H9 (cell line): ENCODE measurements around the gene TDO2. TPM values are rescaled to one million over a fixed set of nuclear protein-coding genes. Genes with fewer than 3 reads are reported as not detected.
"Not testable (repeated sequence)": the region's sequence is repeated elsewhere in the genome, so short reads cannot be mapped to it uniquely, and the experiment has no call there.

ENCODE experiments used
- DNase-seq: peaks from one replicate; pipeline ENCODE4 v3.0.0-alpha.2; 2017
- H2AFZ ChIP-seq: one replicate; pipeline ENCODE4 v1.6.1; 2013; ENCODE audit warnings: mild to moderate bottlenecking, low read length, control low read depth, moderate library complexity
- H2AK5ac ChIP-seq: 2 replicates; pipeline ENCODE4 v1.6.1; 2013; ENCODE audit warnings: low read length, control low read depth, mixed read lengths; ENCODE audit not compliant: insufficient read length
- H2BK120ac ChIP-seq: one replicate; pipeline ENCODE4 v1.6.1; 2013; ENCODE audit warnings: low read depth, mild to moderate bottlenecking, low read length, control low read depth, inconsistent platforms; ENCODE audit not compliant: poor library complexity, severe bottlenecking
- H2BK12ac ChIP-seq: 2 replicates; pipeline ENCODE4 v1.6.1; 2013; ENCODE audit warnings: low read length, control low read depth, mixed read lengths, low read depth; ENCODE audit not compliant: insufficient read length
- H2BK15ac ChIP-seq: 2 replicates; pipeline ENCODE4 v1.6.1; 2013; ENCODE audit warnings: low read depth, low read length, control low read depth
- H2BK20ac ChIP-seq: one replicate; pipeline ENCODE4 v1.6.1; 2013; ENCODE audit warnings: low read depth, mild to moderate bottlenecking, low read length, control low read depth, inconsistent platforms; ENCODE audit not compliant: poor library complexity, severe bottlenecking
- H2BK5ac ChIP-seq: 2 replicates; pipeline ENCODE4 v1.6.1; 2013; ENCODE audit warnings: low read length, control low read depth, mixed read lengths; ENCODE audit not compliant: insufficient read length
- H3K14ac ChIP-seq: 2 replicates; pipeline ENCODE4 v1.6.1; 2013; ENCODE audit warnings: low read length, control low read depth; ENCODE audit not compliant: insufficient read depth
- H3K18ac ChIP-seq: 2 replicates; pipeline ENCODE4 v1.6.1; 2013; ENCODE audit warnings: low read depth, mild to moderate bottlenecking, mixed read lengths, low read length, control low read depth; ENCODE audit not compliant: insufficient read length
- H3K23ac ChIP-seq: 2 replicates; pipeline ENCODE4 v1.6.1; 2013; ENCODE audit warnings: low read length, control low read depth, mixed read lengths, low read depth; ENCODE audit not compliant: insufficient read length
- H3K23me2 ChIP-seq: 2 replicates; pipeline ENCODE4 v1.6.1; 2013; ENCODE audit warnings: low read depth, mild to moderate bottlenecking, mixed read lengths, low read length, control low read depth; ENCODE audit not compliant: insufficient read length, poor library complexity, severe bottlenecking
- H3K27ac ChIP-seq: 2 replicates; pipeline ENCODE4 v1.5.1; 2013; ENCODE audit warnings: low read length, control low read depth, mixed read lengths, low read depth; ENCODE audit not compliant: insufficient read length
- H3K27me3 ChIP-seq: 2 replicates; pipeline ENCODE4 v1.6.1; 2013; ENCODE audit warnings: low read length, control low read depth, inconsistent platforms; ENCODE audit not compliant: insufficient read depth
- H3K4ac ChIP-seq: 2 replicates; pipeline ENCODE4 v1.6.1; 2013; ENCODE audit warnings: low read depth, mild to moderate bottlenecking, control low read depth, inconsistent platforms, low read length, moderate library complexity
- H3K4me1 ChIP-seq: 2 replicates; pipeline ENCODE4 v1.6.1; 2013; ENCODE audit warnings: low read length, control low read depth, inconsistent platforms; ENCODE audit not compliant: insufficient read depth
- H3K4me2 ChIP-seq: 2 replicates; pipeline ENCODE4 v1.6.1; 2013; ENCODE audit warnings: low read length, control low read depth, mixed read lengths; ENCODE audit not compliant: insufficient read length, insufficient read depth
- H3K56ac ChIP-seq: 2 replicates; pipeline ENCODE4 v1.6.1; 2013; ENCODE audit warnings: low read depth, mild to moderate bottlenecking, mixed read lengths, low read length, control low read depth; ENCODE audit not compliant: insufficient read length
- H3K79me1 ChIP-seq: 2 replicates; pipeline ENCODE4 v1.6.1; 2013; ENCODE audit warnings: low read depth, mild to moderate bottlenecking, moderate library complexity, low read length, control low read depth, inconsistent platforms; ENCODE audit not compliant: insufficient read depth, poor library complexity, severe bottlenecking
- H3K79me2 ChIP-seq: 2 replicates; pipeline ENCODE4 v1.6.1; 2013; ENCODE audit warnings: low read length, control low read depth, inconsistent platforms; ENCODE audit not compliant: insufficient read depth
- H3K9ac ChIP-seq: 2 replicates; pipeline ENCODE4 v1.6.1; 2013; ENCODE audit warnings: low read length, control low read depth, mixed read lengths; ENCODE audit not compliant: insufficient read length; ENCODE audit errors: extremely low read depth
- H3K9me3 ChIP-seq: one replicate; pipeline ENCODE4 v1.6.1; 2013; ENCODE audit warnings: low read depth, low read length, inconsistent platforms; ENCODE audit not compliant: control insufficient read depth
- H3T11ph ChIP-seq: one replicate; pipeline ENCODE4 v1.6.1; 2013; ENCODE audit warnings: mild to moderate bottlenecking, low read length, control low read depth, inconsistent platforms
- H4K20me1 ChIP-seq: one replicate; pipeline ENCODE4 v1.6.1; 2013; ENCODE audit not compliant: control insufficient read depth, insufficient read length, insufficient read depth
- H4K5ac ChIP-seq: 2 replicates; pipeline ENCODE4 v1.6.1; 2013; ENCODE audit warnings: low read depth, mild to moderate bottlenecking, mixed read lengths, low read length, control low read depth; ENCODE audit not compliant: insufficient read length
- H4K8ac ChIP-seq: replicated peaks from 2 replicates; pipeline ENCODE4 v1.6.1; 2013; ENCODE audit warnings: low read length, control low read depth, mixed read lengths, low read depth; ENCODE audit not compliant: insufficient read length
- H4K91ac ChIP-seq: 2 replicates; pipeline ENCODE4 v1.6.1; 2013; ENCODE audit warnings: low read depth, mild to moderate bottlenecking, moderate library complexity, mixed read lengths, low read length, control low read depth; ENCODE audit not compliant: insufficient read length
- H3K27ac Mint-ChIP-seq, 3 experiments: 2 replicates in 2 of 3; 3 replicates in 1 of 3; pipeline ENCODE4 v1.8.0; 2020 to 2021; ENCODE audit warnings: mixed read lengths in 3 of 3, mild to moderate bottlenecking in 1 of 3, moderate library complexity in 1 of 3
- H3K27me3 Mint-ChIP-seq: 2 replicates; pipeline ENCODE4 v1.8.0; 2021; ENCODE audit warnings: low read depth, mild to moderate bottlenecking, moderate library complexity, mixed read lengths
- H3K36me3 Mint-ChIP-seq, 3 experiments: 2 replicates in 2 of 3; 3 replicates in 1 of 3; pipeline ENCODE4 v1.8.0; 2020 to 2021; ENCODE audit warnings: low read depth in 3 of 3, mixed read lengths in 3 of 3; ENCODE audit not compliant: insufficient read depth in 1 of 3
- H3K4me1 Mint-ChIP-seq, 2 experiments: 2 replicates each; pipeline ENCODE4 v1.8.0; 2020; ENCODE audit warnings: mixed read lengths in 2 of 2
- H3K4me3 Mint-ChIP-seq, 2 experiments: 2 replicates in 1 of 2; 3 replicates in 1 of 2; pipeline ENCODE4 v1.8.0; 2020 to 2021; ENCODE audit warnings: mild to moderate bottlenecking in 2 of 2, mixed read lengths in 2 of 2, moderate library complexity in 1 of 2
- H3K9me3 Mint-ChIP-seq, 2 experiments: 2 replicates in 1 of 2; 3 replicates in 1 of 2; pipeline ENCODE4 v1.8.0; 2020; ENCODE audit warnings: mild to moderate bottlenecking in 2 of 2, mixed read lengths in 2 of 2, moderate library complexity in 1 of 2
- WGBS: extraction: QIAGEN DNeasy Blood & Tissue Kit; methylation state at CpG from one replicate; pipeline ENCODE4 v1.1.7; 2013; ENCODE audit warnings: missing lambda C conversion rate, low lambda C conversion rate, mixed read lengths; ENCODE audit not compliant: insufficient read length; ENCODE audit errors: extremely low coverage; 5-methylcytosine and 5-hydroxymethylcytosine counted together
- total RNA-seq: library from RNA; stranded (reverse); gene quantifications from 2 replicates; pipeline ENCODE4 v1.2.1, GENCODE V29; 2021
- TF ChIP-seq, protein P1 (sequence below): fragments of 200-600 bp; sonication (generic); conservative IDR thresholded peaks from 3 replicates; pipeline ENCODE4 v1.8.0; 2021; ENCODE audit warnings: antibody characterized with exemption, mild to moderate bottlenecking

TDO2 gene
- total RNA-seq, 1 experiment from 2014 or later: not detected

GRCh38 chr4:155931634-155932033 lies 28.1 kb downstream of the TDO2 start:
- Histone ChIP-seq H3K56ac (no peak overlapping the region), H3K18ac (no peak overlapping the region), H2AK5ac (no peak overlapping the region), H3K4me2 (no peak overlapping the region), H3K23ac (no peak overlapping the region), H2BK12ac (no peak overlapping the region), H3K4me1 (no peaks in the 10 kb centered on the region), H2AFZ (no peak overlapping the region), H4K20me1 (no peaks in the 10 kb centered on the region), H3K79me1 (no peaks in the 10 kb centered on the region), H3K23me2 (no peaks in the 10 kb centered on the region), H3K14ac (no peak overlapping the region), H3K9me3 (no peaks in the 10 kb centered on the region), H2BK15ac (no peak overlapping the region), H4K91ac (no peak overlapping the region), H3K79me2 (no peaks in the 10 kb centered on the region), H3T11ph (no peak overlapping the region), H2BK120ac (no peak overlapping the region), H3K27ac (no peak overlapping the region), H2BK20ac (no peak overlapping the region), H3K9ac (no peak overlapping the region), H3K4ac (no peak overlapping the region), H4K5ac (no peak overlapping the region), H4K8ac (no peak overlapping the region), H2BK5ac (no peak overlapping the region), H3K27me3 (no peaks in the 10 kb centered on the region)
- peaks cover 4 to 38% (median 18%) of the 10 kb centered on the region in 3 experiments; a peak in 5 of 7 replicates for H3K36me3 Mint-ChIP-seq
- no CpG with 5 or more reads among the region's 4 CpGs for WGBS
- TF ChIP-seq, protein P1, sequence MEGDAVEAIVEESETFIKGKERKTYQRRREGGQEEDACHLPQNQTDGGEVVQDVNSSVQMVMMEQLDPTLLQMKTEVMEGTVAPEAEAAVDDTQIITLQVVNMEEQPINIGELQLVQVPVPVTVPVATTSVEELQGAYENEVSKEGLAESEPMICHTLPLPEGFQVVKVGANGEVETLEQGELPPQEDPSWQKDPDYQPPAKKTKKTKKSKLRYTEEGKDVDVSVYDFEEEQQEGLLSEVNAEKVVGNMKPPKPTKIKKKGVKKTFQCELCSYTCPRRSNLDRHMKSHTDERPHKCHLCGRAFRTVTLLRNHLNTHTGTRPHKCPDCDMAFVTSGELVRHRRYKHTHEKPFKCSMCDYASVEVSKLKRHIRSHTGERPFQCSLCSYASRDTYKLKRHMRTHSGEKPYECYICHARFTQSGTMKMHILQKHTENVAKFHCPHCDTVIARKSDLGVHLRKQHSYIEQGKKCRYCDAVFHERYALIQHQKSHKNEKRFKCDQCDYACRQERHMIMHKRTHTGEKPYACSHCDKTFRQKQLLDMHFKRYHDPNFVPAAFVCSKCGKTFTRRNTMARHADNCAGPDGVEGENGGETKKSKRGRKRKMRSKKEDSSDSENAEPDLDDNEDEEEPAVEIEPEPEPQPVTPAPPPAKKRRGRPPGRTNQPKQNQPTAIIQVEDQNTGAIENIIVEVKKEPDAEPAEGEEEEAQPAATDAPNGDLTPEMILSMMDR: no peak
- H3K9me3 Mint-ChIP-seq: peaks cover 28 to 32% of the 10 kb centered on the region in 2 experiments
- H3K27ac Mint-ChIP-seq: no peak overlapping the region
- no peak for DNase-seq
- H3K4me3 Mint-ChIP-seq: no peak overlapping the region
- H3K4me1 Mint-ChIP-seq: no peaks in the 10 kb centered on the region
- no peaks in the 10 kb centered on the region for H3K27me3 Mint-ChIP-seq

- H3K56ac ChIP-seq, H3K27me3 Mint-ChIP-seq, H4K91ac ChIP-seq, H2BK12ac ChIP-seq, H3K79me1 ChIP-seq, H3K4me1 ChIP-seq, H3K14ac ChIP-seq, H3K4me3 Mint-ChIP-seq, H3K27ac ChIP-seq, H3K4me2 ChIP-seq, H2AFZ ChIP-seq, H3T11ph ChIP-seq, H2BK15ac ChIP-seq, H2BK5ac ChIP-seq, H3K18ac ChIP-seq, H3K9me3 ChIP-seq, H3K27me3 ChIP-seq, H3K27ac Mint-ChIP-seq, H3K9ac ChIP-seq, H3K4ac ChIP-seq, H2BK120ac ChIP-seq, H4K5ac ChIP-seq, H3K4me1 Mint-ChIP-seq, H3K79me2 ChIP-seq, H3K23me2 ChIP-seq, H4K20me1 ChIP-seq, H3K23ac ChIP-seq, H2AK5ac ChIP-seq, H2BK20ac ChIP-seq, H4K8ac ChIP-seq, DNase-seq: not testable (repeated sequence)
- H3K9me3 Mint-ChIP-seq: peaks cover 20 to 21% of the 10 kb centered on the region in 2 experiments
- H3K36me3 Mint-ChIP-seq: peaks cover 4 to 27% (median 7%) of the 10 kb centered on the region in 3 experiments; a peak in 4 of 7 replicates
- WGBS: no CpG with 5 or more reads among the region's 4 CpGs
These were observed 31.1 kb downstream of the TDO2 start for GRCh38 chr4:155934634-155935033.
